Pancreas (tissue), 10 donors: ENCODE results near the gene KDM4B. TPM values are rescaled to one million over a fixed set of nuclear protein-coding genes. Genes with fewer than 3 reads are reported as not detected.

Experiments
- ATAC-seq, 4 donors: fragments of 200-7000 bp; cut with Tn5 transposase; one replicate each; pipeline versions ENCODE4 v1.8.0 to v1.9.1; 2020; ENCODE audit warnings: mild to moderate bottlenecking in 4 of 4, moderate library complexity in 4 of 4
- DNase-seq, 6 donors: peaks; one replicate each; pipeline ENCODE4 v3.0.0-alpha.2; 2020
- FAIRE-seq: peaks from 2 replicates; lab custom pipeline; 2012; peaks lifted over from hg19 to GRCh38; lab: Jason Lieb, UNC
- H3K27ac ChIP-seq, 4 donors: fragments of 200-600 bp; sonication (generic); 1 replicate in 3 of 4; 2 replicates in 1 of 4; pipeline versions ENCODE4 v1.5.0 to v1.8.0; 2020
- H3K27me3 ChIP-seq, 4 donors: fragments of 200-600 bp; one replicate each; pipeline ENCODE4 v1.8.0; 2021
- H3K36me3 ChIP-seq, 3 donors: fragments of 200-600 bp; sonication (generic) in 1 of 3; one replicate each; pipeline versions ENCODE4 v1.5.0 to v1.8.0; 2020 to 2021
- H3K4me1 ChIP-seq, 3 donors: fragments of 200-600 bp; one replicate each; pipeline ENCODE4 v1.8.0; 2021
- H3K4me3 ChIP-seq, 4 donors: fragments of 200-600 bp; sonication (generic) in 2 of 4; one replicate each; pipeline versions ENCODE4 v1.5.0 to v1.8.0; 2020 to 2021
- H3K9me3 ChIP-seq, 4 donors: fragments of 200-600 bp; one replicate each; pipeline ENCODE4 v1.8.0; 2021
- WGBS, 2 donors: extraction: QIAGEN DNeasy Blood & Tissue Kit; methylation state at CpG; one replicate each; pipeline ENCODE4 v1.1.7; 2013; 5-methylcytosine and 5-hydroxymethylcytosine counted together
- intact Hi-C, 3 donors: fragments of 100-400 bp; cut with DNase I; formaldehyde crosslinking; loops; one replicate each; pipeline versions ENCODE4 v1.11.1 to v1.14.2; 2022
- polyA plus RNA-seq, 2 donors: library from polyadenylated mRNA; stranded (reverse); fragments of 200-250 nt; gene quantifications; one replicate each; pipeline ENCODE4 v1.2.3, GENCODE V29; 2013
- total RNA-seq, 6 donors: library from RNA; stranded (reverse); fragmentation: NEBNext Ultra II Directional in 4 of 6; extraction: Animal tissue kit (Norgen Biotek cat#: 25700) in 4 of 6; gene quantifications; one replicate each; pipeline versions ENCODE4 v1.2.1 to v1.2.4, GENCODE V29; 2021 to 2023
- TF ChIP-seq, protein P1 (sequence below), 4 donors: fragments of 200-600 bp; sonication (generic) in 3 of 4; IDR thresholded peaks; one replicate each; pipeline versions ENCODE4 v1.5.0 to v1.8.0; 2021; ENCODE audit warnings: antibody characterized with exemption in 4 of 4
- donor health status: healthy with polysubstance abuse.
- donor health status: DM: no; HTN: no; CAD: no; lungs with moderate emphysema.
- donor health status: DM: no; HTN: no; CAD: no.
- donor health status: control.
- donor health status: control.
- donor health status: Bipolar disorder and iron deficiency.
- donor health status: DM: yes; HTN: yes; CAD: no.
- donor health status: DM: no; HTN: no; CAD: no.
- donor health status: DM: no; HTN: no; CAD: no.
- donor health status: DM: yes; HTN: yes; CAD: no.

The KDM4B gene
- total and polyA plus RNA-seq, 8 donors = 13.8 to 24.0 (median 18.5) TPM

DNA sequence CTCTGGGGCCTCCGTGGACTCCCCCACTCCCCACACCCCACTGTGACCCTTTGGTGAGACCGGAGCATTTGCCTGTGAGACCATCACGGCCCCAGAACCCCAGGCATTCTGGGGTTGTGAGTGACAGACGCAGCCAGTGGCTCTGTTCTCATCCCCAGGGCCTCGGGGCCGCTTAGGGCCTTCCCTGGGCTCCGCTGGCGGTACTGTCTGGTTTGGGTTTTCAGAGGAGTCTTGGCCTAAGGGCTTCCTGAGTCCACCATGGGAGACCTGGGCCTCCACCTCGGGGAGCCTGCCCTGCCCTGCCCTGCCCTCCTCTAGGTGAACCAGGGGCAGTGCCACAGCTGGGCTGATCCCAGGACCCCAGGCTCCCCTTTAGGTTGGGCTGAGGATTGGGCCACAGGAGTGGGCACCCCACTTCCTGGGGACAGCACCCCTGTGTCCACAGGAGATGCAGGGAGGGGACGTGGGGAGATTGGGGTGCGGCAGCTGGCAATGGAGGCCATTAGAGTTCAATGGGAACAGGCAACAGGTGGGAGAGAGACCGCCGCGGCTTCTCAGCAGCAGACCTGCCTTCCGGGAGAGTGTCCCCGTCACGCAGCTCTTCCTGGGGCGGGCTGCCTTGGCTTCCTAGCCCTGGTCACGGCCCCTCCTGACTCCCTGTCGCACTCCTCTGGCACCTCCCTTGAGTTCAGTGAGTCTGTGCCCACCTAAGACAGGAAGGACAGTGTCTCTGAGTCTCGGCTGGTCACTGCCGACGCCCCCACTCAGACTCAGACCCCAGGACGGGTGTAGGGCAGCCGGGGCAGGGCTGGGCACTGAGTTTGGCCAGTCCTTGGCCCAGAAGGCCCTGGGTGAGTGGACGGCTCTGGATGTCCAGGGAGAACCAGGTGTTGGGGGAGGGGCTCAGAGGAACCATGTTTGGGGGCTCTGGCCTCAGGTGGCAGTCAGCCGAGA lies 164.1 kb downstream of the KDM4B start:
- no peak for ATAC-seq
- WGBS, 2 donors = 91 to 94% methylated on average over 27 of the region's 27 CpGs
- H3K36me3 ChIP-seq = peaks cover 0 to 21% (median 6%) of the 10 kb centered on the region in 3 donors
- peaks cover 14 to 22% (median 21%) of the 10 kb centered on the region in 3 donors for H3K4me1 ChIP-seq
- no peak for DNase-seq
- no peak overlapping the region for H3K4me3 ChIP-seq
- H3K9me3 ChIP-seq = no peaks in the 10 kb centered on the region
- intact Hi-C loops = no loop called here
- no peak for FAIRE-seq
- H3K27me3 ChIP-seq = no peaks in the 10 kb centered on the region
- TF ChIP-seq, protein P1, sequence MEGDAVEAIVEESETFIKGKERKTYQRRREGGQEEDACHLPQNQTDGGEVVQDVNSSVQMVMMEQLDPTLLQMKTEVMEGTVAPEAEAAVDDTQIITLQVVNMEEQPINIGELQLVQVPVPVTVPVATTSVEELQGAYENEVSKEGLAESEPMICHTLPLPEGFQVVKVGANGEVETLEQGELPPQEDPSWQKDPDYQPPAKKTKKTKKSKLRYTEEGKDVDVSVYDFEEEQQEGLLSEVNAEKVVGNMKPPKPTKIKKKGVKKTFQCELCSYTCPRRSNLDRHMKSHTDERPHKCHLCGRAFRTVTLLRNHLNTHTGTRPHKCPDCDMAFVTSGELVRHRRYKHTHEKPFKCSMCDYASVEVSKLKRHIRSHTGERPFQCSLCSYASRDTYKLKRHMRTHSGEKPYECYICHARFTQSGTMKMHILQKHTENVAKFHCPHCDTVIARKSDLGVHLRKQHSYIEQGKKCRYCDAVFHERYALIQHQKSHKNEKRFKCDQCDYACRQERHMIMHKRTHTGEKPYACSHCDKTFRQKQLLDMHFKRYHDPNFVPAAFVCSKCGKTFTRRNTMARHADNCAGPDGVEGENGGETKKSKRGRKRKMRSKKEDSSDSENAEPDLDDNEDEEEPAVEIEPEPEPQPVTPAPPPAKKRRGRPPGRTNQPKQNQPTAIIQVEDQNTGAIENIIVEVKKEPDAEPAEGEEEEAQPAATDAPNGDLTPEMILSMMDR (IDR thresholded peaks at IDR 0.05) = no peak
- H3K27ac ChIP-seq = peak overlapping the region in 1 of 4 donors; percentile 65

DNA sequence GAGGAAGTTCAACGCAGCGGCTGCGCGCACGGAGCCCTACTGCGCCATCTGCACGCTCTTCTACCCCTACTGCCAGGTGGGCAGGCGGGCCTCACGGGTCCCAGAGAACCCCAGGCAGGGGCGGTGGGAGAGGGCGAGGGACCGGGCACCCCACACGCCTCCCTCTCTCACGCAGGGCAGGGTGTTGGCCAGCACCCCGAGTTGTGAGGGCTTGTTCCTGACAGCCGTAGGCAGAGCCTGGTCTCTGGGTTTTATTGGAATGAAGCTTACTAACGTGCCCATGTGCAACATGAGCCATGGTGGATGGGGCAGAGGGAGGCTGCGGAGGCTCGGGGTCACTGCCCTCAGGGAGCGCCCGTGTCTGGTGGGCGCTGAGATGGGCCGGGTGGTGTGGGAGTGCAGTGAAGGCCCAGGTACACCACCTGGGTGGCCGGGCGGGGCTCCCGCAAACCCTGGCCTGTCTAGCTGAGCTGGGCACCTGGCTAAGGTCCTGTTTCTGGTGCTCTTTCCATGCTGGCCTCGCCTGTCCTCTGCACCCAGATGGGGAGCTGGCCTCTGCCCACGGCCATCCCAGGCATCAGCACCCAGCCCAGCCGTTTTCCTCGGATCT lies 165.2 kb downstream of the KDM4B start:
- ATAC-seq = no peak
- FAIRE-seq = no peak
- peaks cover 3 to 28% (median 6%) of the 10 kb centered on the region in 3 donors for H3K36me3 ChIP-seq
- TF ChIP-seq, protein P1 (IDR thresholded peaks at IDR 0.05) = no peak
- intact Hi-C loops = no loop called here
- no peak for DNase-seq
- no peak overlapping the region for H3K27ac ChIP-seq
- peaks cover 7 to 14% (median 13%) of the 10 kb centered on the region in 3 donors for H3K4me1 ChIP-seq
- no peaks in the 10 kb centered on the region for H3K27me3 ChIP-seq
- no peaks in the 10 kb centered on the region for H3K9me3 ChIP-seq
- no peak overlapping the region for H3K4me3 ChIP-seq
- 94% methylated on average over 29 to 30 of the region's 30 CpGs for WGBS, 2 donors

DNA sequence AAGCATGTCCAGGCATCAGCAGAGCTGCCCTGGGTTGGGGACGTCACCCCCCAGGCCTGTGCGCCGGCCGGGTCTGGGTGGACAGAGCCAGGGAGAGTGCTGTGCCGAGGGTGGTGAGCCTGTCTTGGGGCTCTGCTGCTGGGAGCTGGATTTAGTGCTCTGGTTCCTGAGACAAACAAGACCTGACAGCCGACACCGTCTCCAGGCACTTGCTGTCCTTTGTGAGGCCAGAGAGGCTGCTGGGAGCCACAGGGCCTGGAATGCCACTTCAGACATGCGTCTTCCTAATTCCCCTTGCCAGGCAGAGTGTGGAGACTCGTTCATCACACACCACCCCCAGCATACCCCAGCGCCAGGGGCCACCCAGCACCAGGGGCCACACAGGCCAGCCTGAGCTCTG lies 165.8 kb downstream of the KDM4B start:
- ATAC-seq = no peak
- no peak for FAIRE-seq
- 91 to 93% methylated on average over 10 of the region's 10 CpGs for WGBS, 2 donors
- Histone ChIP-seq H3K4me1 (peaks cover under 1 to 8% (median 7%) of the 10 kb centered on the region in 3 donors), H3K9me3 (no peaks in the 10 kb centered on the region), H3K4me3 (no peak overlapping the region), H3K27ac (no peak overlapping the region), H3K27me3 (no peaks in the 10 kb centered on the region), H3K36me3 (peaks cover 3 to 28% (median 6%) of the 10 kb centered on the region in 3 donors)
- DNase-seq = no peak
- intact Hi-C loops = loop anchor here in 1 of 3 donors (5.0 kb wide), 1 partner anchor 87 kb away; no protein-coding TSS in a partner anchor
- TF ChIP-seq, protein P1 (IDR thresholded peaks at IDR 0.05) = no peak

DNA sequence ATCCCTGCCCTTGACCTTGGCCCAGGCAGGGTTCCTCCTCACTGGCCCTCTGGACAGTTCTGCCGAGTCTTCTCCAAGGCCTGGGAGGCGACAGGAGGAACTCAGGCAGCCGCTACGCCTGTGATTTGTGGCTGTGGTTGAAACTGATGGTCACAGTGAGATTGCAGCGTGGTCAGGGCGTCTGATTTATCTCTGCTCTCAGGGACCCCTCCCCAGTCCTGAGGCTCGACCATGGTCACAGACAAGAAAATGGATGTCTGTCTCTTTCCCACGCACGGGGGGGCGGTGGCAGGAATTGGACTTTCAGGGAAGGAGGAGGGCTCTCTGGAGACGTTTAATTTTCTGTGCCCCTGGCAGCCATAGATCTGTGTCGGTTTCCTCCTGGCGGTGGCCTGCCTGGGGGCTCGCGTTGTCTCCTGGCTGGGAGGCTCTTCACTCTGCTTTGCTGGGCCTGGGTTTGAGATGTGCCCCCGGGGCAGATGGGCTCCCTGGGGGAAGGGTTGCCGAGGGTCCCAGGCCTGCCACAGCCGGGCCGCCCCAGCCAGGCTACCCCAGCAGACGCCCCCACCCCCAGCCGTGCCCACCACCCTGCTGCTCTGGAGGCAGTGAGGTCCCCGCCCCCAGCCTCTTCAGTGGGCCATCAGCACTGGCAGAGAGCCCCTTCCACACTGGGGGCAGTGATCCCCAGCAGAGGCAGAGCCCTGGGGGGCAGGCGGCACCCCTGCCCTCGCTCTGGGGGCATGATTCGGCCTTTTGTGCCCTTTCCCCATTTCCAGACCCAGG lies 167.4 kb downstream of the KDM4B start:
- H3K27ac ChIP-seq = no peak overlapping the region
- no peak for FAIRE-seq
- intact Hi-C loops = loop anchor here in 1 of 3 donors (5.0 kb wide), 1 partner anchor 89 kb away; no protein-coding TSS in a partner anchor

More for the DNA sequence above, 167.4 kb downstream of the KDM4B start:
- TF ChIP-seq, protein P1 (IDR thresholded peaks at IDR 0.05) = no peak
- DNase-seq (peak in 1 of 6 donors; percentile 59), ATAC-seq (no peak)
- Histone ChIP-seq H3K9me3 (no peaks in the 10 kb centered on the region), H3K36me3 (peaks cover 3 to 28% (median 6%) of the 10 kb centered on the region in 3 donors), H3K27me3 (no peaks in the 10 kb centered on the region), H3K4me1 (no peaks in the 10 kb centered on the region), H3K4me3 (no peak overlapping the region)
- WGBS, 2 donors = 86 to 88% methylated on average over 23 to 25 of the region's 25 CpGs
